ENCODE measurements around the gene MT1H.

MT1H gene

GRCh38 chr16:56636616-56637413, 32.8 kb upstream of the MT1H start:
- DNase-seq, result no peak

- DNase-seq, result no peak
Measured at GRCh38 chr16:56637814-56638750, 31.5 kb upstream of the MT1H start, which contains the start of gene MT1A. Gene MT1A, plus strand, starts transcription at chr16:56638666. Its CDS starts 73 bp downstream, at chr16:56638739.

- no peak for DNase-seq
Measured at GRCh38 chr16:56639045-56639444, 30.6 kb upstream of the MT1H start.

GRCh38 chr16:56640076-56640475, 29.5 kb upstream of the MT1H start:
- DNase-seq, result no peak

- no peak for DNase-seq
Measured at GRCh38 chr16:56641166-56641565, 28.4 kb upstream of the MT1H start.

GRCh38 chr16:56643080-56643778, 26.4 kb upstream of the MT1H start:
- DNase-seq, result peak; percentile 61

- DNase-seq, result no peak
Measured at GRCh38 chr16:56643833-56644232, 25.8 kb upstream of the MT1H start.

GRCh38 chr16:56645311-56645710, 24.3 kb upstream of the MT1H start:
- no peak for DNase-seq

GRCh38 chr16:56645838-56646237, 23.8 kb upstream of the MT1H start:
- no peak for DNase-seq

GRCh38 chr16:56647641-56648431, 21.8 kb upstream of the MT1H start:
- no peak for DNase-seq

GRCh38 chr16:56649271-56649670, 20.3 kb upstream of the MT1H start:
- no peak for DNase-seq

GRCh38 chr16:56649820-56650219, 19.8 kb upstream of the MT1H start:
- DNase-seq, result no peak

GRCh38 chr16:56651586-56651985, 18.0 kb upstream of the MT1H start, which contains the start of gene MT1B:
Gene MT1B, plus strand, starts transcription at chr16:56651886. Its CDS starts 68 bp downstream, at chr16:56651954.
- DNase-seq, result no peak

- no peak for DNase-seq
Measured at GRCh38 chr16:56652600-56652999, 17.0 kb upstream of the MT1H start.

- no peak for DNase-seq
Measured at GRCh38 chr16:56653218-56653617, 16.4 kb upstream of the MT1H start.

GRCh38 chr16:56657555-56658326, 11.9 kb upstream of the MT1H start, which contains the start of gene MT1F:
Gene MT1F, plus strand, starts transcription at chr16:56657959. Its CDS starts 100 bp downstream, at chr16:56658059.
- DNase-seq, result peak; percentile 9

GRCh38 chr16:56658327-56658875, 11.2 kb upstream of the MT1H start:
- no peak for DNase-seq

GRCh38 chr16:56662357-56663354, 7.0 kb upstream of the MT1H start:
- no peak for DNase-seq

GRCh38 chr16:56664506-56664905, 5.1 kb upstream of the MT1H start:
- no peak for DNase-seq

All from hematopoietic multipotent progenitor cell treated with erythropoietin and hydrocortisone succinate and interleukin-3 and kit ligand, for 8 days (in vitro differentiated cells).